ENCODE data around the gene UBXN7. TPM values are rescaled to one million over a fixed set of nuclear protein-coding genes. Genes with fewer than 3 reads are reported as not detected.

The UBXN7 gene
- total and polyA plus RNA-seq, 2 of the 4 experiments (the other 2 are of a cell fraction): 8.6 to 16.1 TPM

GRCh38 chr3:196332168-196332567 lies 100.1 kb downstream of the UBXN7 start:
- Histone ChIP-seq H3K9me1 (ENCODE audit: insufficient read depth, low read length) (no peaks in the 10 kb centered on the region), H2AK9ac (replicated peaks; ENCODE audit: low read depth, low read length, poor library complexity) (no peak overlapping the region), H3K23ac (ENCODE audit: low read depth, low read length) (no peak overlapping the region), H2AK5ac (ENCODE audit: low read depth, low read length) (no peak overlapping the region), H2BK120ac (ENCODE audit: low read depth, low read length) (no peak overlapping the region), H3K9ac (ENCODE audit: low read depth, low read length) (no peak overlapping the region), H3K27me3 (ENCODE audit: control insufficient read depth, insufficient read depth, low read length) (no peaks in the 10 kb centered on the region), H4K91ac (ENCODE audit: insufficient read depth, low read depth, low read length) (no peak overlapping the region), H2BK20ac (ENCODE audit: low read depth, low read length) (no peak overlapping the region), H2AFZ (replicated peaks; ENCODE audit: low read length, poor library complexity) (no peak overlapping the region), H3K18ac (ENCODE audit: low read depth, low read length) (no peak overlapping the region), H4K20me1 (ENCODE audit: insufficient read depth, low read length) (no peaks in the 10 kb centered on the region), H2BK15ac (ENCODE audit: low read depth, low read length) (no peak overlapping the region), H3K27ac (ENCODE audit: insufficient read depth, low read length) (no peak overlapping the region), H3K56ac (ENCODE audit: extremely low read depth, insufficient read depth, low read length) (no peak overlapping the region), H3K36me3 (ENCODE audit: control insufficient read depth, insufficient read depth, low read length) (no peaks in the 10 kb centered on the region), H3K79me1 (ENCODE audit: low read depth in 1 of 2, low read length in 2 of 2) (no peaks in the 10 kb centered on the region), H2BK5ac (ENCODE audit: low read depth, low read length, poor library complexity, severe bottlenecking) (no peak overlapping the region), H4K8ac (ENCODE audit: low read depth in 2 of 2, low read length in 2 of 2) (no peak overlapping the region), H3K9me3 (ENCODE audit: control insufficient read depth, insufficient read depth, low read length) (no peaks in the 10 kb centered on the region), H3K4me1 (ENCODE audit: control insufficient read depth, insufficient read depth, low read length) (peaks cover 2% of the 10 kb centered on the region; the same call in 1 of the 2 replicates), H3K4me2 (ENCODE audit: low read depth, low read length) (no peak overlapping the region), H3K4ac (ENCODE audit: low read depth, low read length) (no peak overlapping the region), H3K4me3 (ENCODE audit: insufficient read depth, low read depth, low read length) (no peak overlapping the region), H4K5ac (ENCODE audit: low read depth, low read length) (no peak overlapping the region), H3K14ac (replicated peaks; ENCODE audit: low read depth, low read length) (no peak overlapping the region)
- intact Hi-C loops (cut with micrococcal nuclease) (no loop called here), in situ Hi-C loops (cut with MboI; ENCODE audit: low sequenced_read_pairs) (no loop called here), dilution Hi-C loops (cut with HindIII; ENCODE audit: low sequenced_read_pairs, unreplicated experiment) (no loop called here)
- CTCF ChIA-PET: interaction anchor here (0.6 kb wide), 1 partner anchor 18 kb away, joined by 3 read pairs; no protein-coding TSS in a partner anchor
- no peak for TF ChIP-seq CHD1 (IDR thresholded peaks at IDR 0.05; ENCODE audit: low read depth, low read length)
- TF ChIP-seq RFX5 (IDR thresholded peaks at IDR 0.05; ENCODE audit: low read depth, low read length): no peak
- no peak for TF ChIP-seq CTCF (conservative IDR thresholded peaks at IDR 0.05; ENCODE audit: low read depth, low read length)
- TF ChIP-seq FOS (IDR thresholded peaks at IDR 0.05; ENCODE audit: low read depth, low read length): no peak
- TF ChIP-seq RCOR1 (IDR thresholded peaks at IDR 0.05; ENCODE audit: insufficient replicate concordance, low read length): no peak
- DNase-seq (no peak), ATAC-seq (ENCODE audit: low read depth) (no peak)
- 76% methylated on average over 5 of the region's 8 CpGs; no CpG with 5 or more reads in 1 of the 2 experiments for WGBS, 2 experiments (ENCODE audit: extremely low coverage in 2 of 2, insufficient read length in 1 of 2)
- no TSS peak for BruUV-seq (replicated peaks)
- POLR2A ChIA-PET (ENCODE audit: unreplicated experiment): no interaction called here
